Stimulated activated CD8-positive, alpha-beta memory T cell treated with anti-CD3 and anti-CD28 coated beads, Interleukin-15, amount 100 ng/mL, for 24 hours (primary cell): Measurements from ENCODE around the gene TNS3.

Experiments used
- DNase-seq: peaks from one replicate; pipeline ENCODE4 v3.0.0-alpha.2; 2020; ENCODE audit warnings: low read depth

The TNS3 gene

GRCh38 chr7:47484457-47484856 is 97.5 kb downstream of the TNS3 start:
- DNase-seq, result no peak

GRCh38 chr7:47483604-47484273 is 98.2 kb downstream of the TNS3 start:
- DNase-seq, result no peak

GRCh38 chr7:47482013-47482875 is 99.7 kb downstream of the TNS3 start:
- DNase-seq, result no peak

GRCh38 chr7:47481541-47482012 is 100.3 kb downstream of the TNS3 start:
- DNase-seq, result no peak

- DNase-seq, result no peak
These were observed 101.1 kb downstream of the TNS3 start for GRCh38 chr7:47480576-47481538.

GRCh38 chr7:47479821-47480575 is 101.9 kb downstream of the TNS3 start:
- DNase-seq, result no peak

- DNase-seq, result no peak
These were observed 102.8 kb downstream of the TNS3 start for GRCh38 chr7:47478926-47479711.

GRCh38 chr7:47478017-47478344 is 103.9 kb downstream of the TNS3 start:
- no peak for DNase-seq

- DNase-seq, result no peak
These were observed 104.5 kb downstream of the TNS3 start for GRCh38 chr7:47477191-47478016.

- DNase-seq, result no peak
These were observed 106.1 kb downstream of the TNS3 start for GRCh38 chr7:47475880-47476227.

GRCh38 chr7:47474937-47475879 is 106.7 kb downstream of the TNS3 start:
- DNase-seq, result no peak

- DNase-seq, result no peak
These were observed 107.5 kb downstream of the TNS3 start for GRCh38 chr7:47474211-47474936.

- no peak for DNase-seq
These were observed 108.3 kb downstream of the TNS3 start for GRCh38 chr7:47473499-47474210.

GRCh38 chr7:47472444-47473157 is 109.3 kb downstream of the TNS3 start:
- DNase-seq, result no peak

GRCh38 chr7:47471831-47472230 is 110.1 kb downstream of the TNS3 start:
- no peak for DNase-seq

GRCh38 chr7:47471358-47471703 is 110.6 kb downstream of the TNS3 start:
- no peak for DNase-seq
